Skeletal muscle satellite cell (primary cell): ENCODE data around the gene MFNG.

Experiments used
- H3K27me3 ChIP-seq: 2 replicates; pipeline ENCODE4 v1.7.0; 2013; ENCODE audit warnings: low read length; ENCODE audit not compliant: control insufficient read depth, insufficient read depth
- H3K36me3 ChIP-seq: 2 replicates; pipeline ENCODE4 v1.7.0; 2013; ENCODE audit warnings: mild to moderate bottlenecking, control low read depth, low read length; ENCODE audit not compliant: insufficient read depth
- H3K4me1 ChIP-seq: 2 replicates; pipeline ENCODE4 v1.7.0; 2013; ENCODE audit warnings: low read length; ENCODE audit not compliant: control insufficient read depth, insufficient read depth
- H3K4me2 ChIP-seq: 2 replicates; pipeline ENCODE4 v1.7.0; 2013; ENCODE audit warnings: mild to moderate bottlenecking, low read length
- H3K4me3 ChIP-seq: 2 replicates; pipeline ENCODE4 v1.7.0; 2013; ENCODE audit warnings: low read length
- H3K9ac ChIP-seq: 2 replicates; pipeline ENCODE4 v1.7.0; 2013; ENCODE audit warnings: mild to moderate bottlenecking, low read depth, low read length, moderate library complexity
- H3K9me3 ChIP-seq: replicated peaks from 2 replicates; pipeline ENCODE4 v1.7.0; 2013; ENCODE audit warnings: mild to moderate bottlenecking, control low read depth, low read length

MFNG gene

DNA sequence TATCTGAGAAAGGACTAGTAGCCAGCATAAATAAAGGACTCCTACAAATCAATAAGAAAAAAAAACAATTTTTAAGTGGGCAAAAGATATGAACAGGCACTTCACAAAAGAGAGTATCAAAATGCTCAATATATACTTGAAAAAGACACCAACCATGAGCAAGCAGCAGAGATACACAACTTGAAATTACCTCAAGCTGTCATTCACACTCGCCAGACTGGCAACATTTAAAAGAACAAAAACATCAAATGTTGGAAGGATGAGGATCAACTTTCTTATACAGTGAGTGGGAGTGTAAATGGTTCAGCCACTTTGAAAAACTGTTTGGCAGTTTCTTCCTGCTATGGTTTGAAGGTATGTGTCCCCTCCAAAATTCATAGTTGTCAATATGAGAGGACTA is 35.0 kb downstream of the MFNG start:
- Histone ChIP-seq H3K4me3 (no peak overlapping the region), H3K4me2 (no peak overlapping the region), H3K9me3 (no peaks in the 10 kb centered on the region), H3K4me1 (peaks cover 22% of the 10 kb centered on the region), H3K9ac (no peak overlapping the region), H3K36me3 (no peaks in the 10 kb centered on the region), H3K27me3 (peaks cover 4% of the 10 kb centered on the region)

DNA sequence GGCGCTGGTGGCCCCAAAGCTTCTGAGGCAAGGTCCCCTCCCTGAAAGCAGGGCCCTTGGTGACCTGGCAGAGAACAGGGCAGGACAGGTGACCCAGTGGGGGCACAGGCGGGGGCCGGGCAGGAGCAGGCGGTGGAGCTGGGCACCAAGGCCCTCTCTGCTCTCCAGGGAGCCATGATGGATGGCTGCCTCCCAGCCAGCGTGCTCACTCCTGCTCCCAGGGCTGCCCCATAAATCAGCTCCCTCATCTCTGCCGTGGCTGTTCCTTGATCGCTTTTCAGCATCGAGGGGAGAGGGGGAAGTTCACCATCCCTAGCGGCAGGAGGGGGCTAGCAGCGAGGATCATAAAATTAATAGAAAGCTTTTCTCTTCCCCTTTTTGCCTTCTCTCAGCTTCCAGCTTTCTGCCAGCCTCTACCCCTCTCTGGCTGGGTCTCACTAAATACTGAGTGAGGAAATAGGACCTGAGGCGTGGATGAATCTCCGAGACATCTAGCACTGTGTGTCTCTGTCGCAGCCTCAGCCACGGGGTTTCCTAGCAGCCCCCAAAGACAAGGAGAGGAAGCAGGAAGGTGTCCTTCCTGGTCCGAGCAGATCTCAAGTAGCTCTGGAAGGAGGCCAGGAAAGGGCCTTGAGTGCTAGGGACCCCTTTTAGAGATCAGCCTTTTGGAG is 36.7 kb downstream of the MFNG start:
- no peaks in the 10 kb centered on the region for H3K9me3 ChIP-seq

DNA sequence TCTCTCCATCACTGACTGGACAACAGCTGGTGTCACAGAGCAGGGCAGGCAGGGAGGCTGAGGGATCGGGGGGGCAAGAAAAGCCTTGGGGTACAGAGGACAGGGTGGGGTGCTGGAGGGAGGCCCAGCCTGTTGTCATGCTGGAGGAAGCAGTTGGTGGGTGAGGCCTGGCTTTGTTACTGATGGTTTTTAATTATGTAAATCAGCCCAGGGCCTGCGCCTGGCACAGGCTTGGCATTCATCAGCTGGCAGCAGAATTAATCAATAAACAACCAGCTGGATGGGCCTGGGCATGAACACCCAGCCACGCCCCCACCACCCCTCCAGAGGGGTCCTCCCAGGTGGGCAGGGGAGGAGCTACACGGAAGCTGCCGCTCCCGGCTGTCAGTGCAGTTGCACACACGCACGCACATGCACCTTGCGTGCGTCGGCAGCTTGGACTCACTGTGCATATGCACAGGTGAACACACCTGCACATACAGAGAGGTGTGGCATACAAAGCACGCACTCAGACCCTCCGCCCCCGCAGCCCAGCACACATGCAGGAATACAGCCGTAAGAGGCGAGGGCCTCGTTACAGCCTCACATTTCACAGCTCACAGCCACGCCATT is 37.6 kb downstream of the MFNG start:
- Histone ChIP-seq H3K9me3 (no peaks in the 10 kb centered on the region), H3K4me3 (no peak overlapping the region), H3K27me3 (peaks cover 12% of the 10 kb centered on the region), H3K9ac (no peak overlapping the region), H3K4me1 (no peaks in the 10 kb centered on the region), H3K36me3 (no peaks in the 10 kb centered on the region), H3K4me2 (no peak overlapping the region)

More for the DNA sequence above, 36.7 kb downstream of the MFNG start:
- Histone ChIP-seq H3K4me3 (no peak overlapping the region), H3K27me3 (peaks cover 5% of the 10 kb centered on the region), H3K9ac (no peak overlapping the region), H3K4me1 (peaks cover 4% of the 10 kb centered on the region), H3K4me2 (no peak overlapping the region), H3K36me3 (no peaks in the 10 kb centered on the region)

DNA sequence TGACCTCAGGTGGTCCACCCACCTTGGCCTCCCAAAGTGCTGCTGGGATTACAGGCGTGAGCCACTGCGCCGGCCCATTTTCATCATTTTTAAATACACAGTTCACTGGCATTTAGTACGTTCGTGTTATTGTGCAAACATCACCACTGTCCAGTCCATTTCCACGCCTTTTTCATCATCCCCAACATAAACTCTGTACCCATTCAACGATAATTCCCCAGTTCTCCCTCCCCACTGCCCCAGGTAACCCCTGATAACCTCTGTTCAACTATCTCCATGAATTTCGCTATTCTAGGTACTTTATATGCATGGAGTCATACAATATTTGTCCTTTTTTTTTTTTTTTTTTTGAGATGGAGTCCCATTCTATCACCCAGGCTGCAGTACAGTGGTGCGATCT is 40.7 kb downstream of the MFNG start:
- Histone ChIP-seq H3K4me1 (no peaks in the 10 kb centered on the region), H3K9ac (no peak overlapping the region), H3K36me3 (no peaks in the 10 kb centered on the region), H3K9me3 (peaks cover 3% of the 10 kb centered on the region), H3K27me3 (peaks cover 12% of the 10 kb centered on the region), H3K4me3 (no peak overlapping the region), H3K4me2 (no peak overlapping the region)

DNA sequence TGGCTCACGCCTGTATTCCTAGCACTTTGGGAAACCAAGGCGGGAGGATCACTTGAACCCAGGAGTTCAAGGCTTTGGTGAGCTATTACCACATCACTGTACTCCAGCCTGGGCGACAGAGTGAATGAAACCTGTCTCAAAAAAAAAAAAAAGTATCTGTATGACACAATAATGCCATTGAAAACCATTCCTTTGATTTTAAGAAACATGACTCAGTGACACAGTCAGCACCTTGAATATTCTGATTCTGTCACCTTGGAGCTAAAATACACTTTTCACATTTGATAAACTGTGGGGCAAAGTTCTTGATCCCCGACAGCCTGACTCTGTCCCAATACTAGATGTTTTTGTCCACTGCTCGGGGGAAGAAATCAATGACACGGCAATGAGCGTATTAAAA is 42.2 kb downstream of the MFNG start:
- H3K36me3 ChIP-seq = no peaks in the 10 kb centered on the region

DNA sequence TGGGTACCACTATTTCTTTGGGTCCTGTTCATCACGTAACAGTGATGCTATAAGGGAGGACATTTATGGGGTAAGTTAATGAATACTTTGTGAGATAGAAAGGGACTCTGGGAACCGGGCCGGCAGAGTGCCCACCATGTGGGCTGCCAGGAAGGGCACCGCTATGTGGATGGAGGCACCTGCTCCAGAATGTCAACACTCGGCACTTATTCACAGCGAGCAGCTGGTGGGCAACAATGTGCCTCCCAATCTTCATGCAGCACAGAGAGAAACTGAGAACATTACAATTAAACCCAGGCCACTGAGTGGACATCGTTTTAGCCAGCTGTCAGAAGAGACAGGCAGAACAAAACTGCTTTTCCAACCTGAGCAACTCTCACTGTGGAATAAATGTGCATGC is 43.1 kb downstream of the MFNG start:
- Histone ChIP-seq H3K27me3 (peaks cover 8% of the 10 kb centered on the region), H3K4me2 (peak overlapping the region; percentile 6), H3K4me3 (no peak overlapping the region), H3K36me3 (no peaks in the 10 kb centered on the region), H3K9ac (no peak overlapping the region), H3K4me1 (no peaks in the 10 kb centered on the region), H3K9me3 (peaks cover 3% of the 10 kb centered on the region)

More for the DNA sequence above, 42.2 kb downstream of the MFNG start:
- H3K4me3 ChIP-seq = no peak overlapping the region
- H3K9ac ChIP-seq = no peak overlapping the region
- peaks cover 11% of the 10 kb centered on the region for H3K27me3 ChIP-seq
- H3K9me3 ChIP-seq = peaks cover 3% of the 10 kb centered on the region
- no peaks in the 10 kb centered on the region for H3K4me1 ChIP-seq
- no peak overlapping the region for H3K4me2 ChIP-seq

DNA sequence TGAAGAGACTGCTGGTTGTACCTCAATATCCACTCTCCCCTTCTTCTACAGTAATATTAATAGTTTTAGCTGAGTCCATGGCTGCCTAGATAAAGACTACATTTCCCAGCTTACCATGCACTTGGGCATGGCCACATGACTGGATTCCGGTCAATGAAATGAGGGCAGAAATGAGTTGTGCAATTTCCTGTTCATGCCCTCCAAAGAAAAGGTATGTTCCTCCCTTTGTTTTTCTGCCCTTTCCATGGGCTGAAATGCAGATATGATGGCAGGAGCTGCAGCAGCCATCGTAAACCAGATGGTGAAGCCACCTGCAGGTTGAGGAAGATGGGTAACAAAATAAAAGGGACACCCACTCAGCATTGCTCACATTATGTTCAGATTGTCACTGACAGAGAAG is 43.6 kb downstream of the MFNG start:
- Histone ChIP-seq H3K9ac (no peak overlapping the region), H3K27me3 (peaks cover 8% of the 10 kb centered on the region), H3K4me2 (peak overlapping the region; percentile 6), H3K4me1 (no peaks in the 10 kb centered on the region), H3K36me3 (no peaks in the 10 kb centered on the region), H3K4me3 (no peak overlapping the region), H3K9me3 (peaks cover 3% of the 10 kb centered on the region)

DNA sequence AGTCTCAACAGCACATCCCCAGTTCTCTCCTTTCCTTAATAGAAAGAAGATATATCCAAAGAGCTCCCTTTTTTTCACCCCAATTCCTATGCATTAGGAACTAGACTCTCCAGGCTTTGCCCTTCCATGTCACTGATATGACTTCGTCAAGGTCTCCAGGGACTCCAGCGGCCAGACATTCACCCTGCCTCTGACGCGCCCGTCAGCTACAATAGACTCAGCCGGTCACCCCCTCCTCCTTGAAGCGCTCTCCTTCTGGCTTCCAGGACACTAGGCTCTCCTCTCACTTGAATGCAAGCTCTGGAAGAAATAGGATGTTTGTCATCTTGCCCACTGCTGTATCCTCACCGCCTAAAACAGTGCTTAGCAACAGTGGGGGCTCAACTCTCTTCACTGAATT is 44.0 kb downstream of the MFNG start:
- Histone ChIP-seq H3K9me3 (peaks cover 3% of the 10 kb centered on the region), H3K36me3 (no peaks in the 10 kb centered on the region), H3K27me3 (peaks cover 8% of the 10 kb centered on the region), H3K9ac (no peak overlapping the region), H3K4me1 (no peaks in the 10 kb centered on the region), H3K4me3 (no peak overlapping the region), H3K4me2 (no peak overlapping the region)

DNA sequence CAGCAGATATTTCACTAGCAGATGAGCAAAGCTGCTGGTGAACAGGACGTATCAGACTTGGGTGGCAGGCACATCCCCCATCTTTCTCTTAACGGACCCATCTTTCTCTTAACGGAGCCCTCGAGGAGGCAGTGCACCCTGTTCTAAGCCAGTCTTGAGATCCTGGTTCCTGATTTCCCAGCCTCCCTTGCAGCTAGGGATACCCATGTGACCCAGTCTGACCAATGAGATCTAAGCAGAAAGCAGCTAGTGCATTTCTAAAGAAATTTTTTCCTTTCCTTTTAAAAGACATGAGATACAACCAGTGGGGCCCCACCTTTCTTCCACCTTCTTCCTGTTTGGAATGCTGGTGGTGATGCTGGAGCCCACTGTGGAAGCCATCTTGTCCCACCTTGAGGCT is 45.3 kb downstream of the MFNG start:
- no peaks in the 10 kb centered on the region for H3K4me1 ChIP-seq
- no peak overlapping the region for H3K4me2 ChIP-seq
- H3K9me3 ChIP-seq = peaks cover 3% of the 10 kb centered on the region
- H3K27me3 ChIP-seq = peaks cover 8% of the 10 kb centered on the region
- H3K36me3 ChIP-seq = no peaks in the 10 kb centered on the region
- H3K4me3 ChIP-seq = no peak overlapping the region
- no peak overlapping the region for H3K9ac ChIP-seq

DNA sequence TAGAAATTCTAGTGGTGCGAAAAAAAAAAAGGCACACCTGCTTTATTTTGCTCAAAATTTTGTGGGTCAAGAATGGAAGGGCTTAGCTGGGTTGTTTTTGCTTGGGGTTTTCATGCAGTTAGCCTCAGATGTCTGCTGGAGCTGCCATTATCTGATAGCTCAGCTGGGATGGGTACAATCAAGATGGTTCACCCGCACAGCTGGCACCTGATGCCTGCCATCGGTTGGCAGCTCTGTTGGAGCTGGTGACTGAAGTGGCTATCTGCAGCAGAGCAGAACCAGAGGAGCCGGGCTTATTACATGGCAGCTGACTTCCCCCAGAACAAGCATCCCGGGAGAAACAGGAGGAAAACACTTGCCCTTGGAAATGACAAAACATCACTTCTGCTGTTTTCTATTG is 46.8 kb downstream of the MFNG start:
- H3K4me1 ChIP-seq = no peaks in the 10 kb centered on the region
- H3K27me3 ChIP-seq = peaks cover 5% of the 10 kb centered on the region
- no peak overlapping the region for H3K9ac ChIP-seq
- H3K9me3 ChIP-seq = peaks cover 3% of the 10 kb centered on the region
- no peaks in the 10 kb centered on the region for H3K36me3 ChIP-seq
- H3K4me2 ChIP-seq = no peak overlapping the region
- no peak overlapping the region for H3K4me3 ChIP-seq

DNA sequence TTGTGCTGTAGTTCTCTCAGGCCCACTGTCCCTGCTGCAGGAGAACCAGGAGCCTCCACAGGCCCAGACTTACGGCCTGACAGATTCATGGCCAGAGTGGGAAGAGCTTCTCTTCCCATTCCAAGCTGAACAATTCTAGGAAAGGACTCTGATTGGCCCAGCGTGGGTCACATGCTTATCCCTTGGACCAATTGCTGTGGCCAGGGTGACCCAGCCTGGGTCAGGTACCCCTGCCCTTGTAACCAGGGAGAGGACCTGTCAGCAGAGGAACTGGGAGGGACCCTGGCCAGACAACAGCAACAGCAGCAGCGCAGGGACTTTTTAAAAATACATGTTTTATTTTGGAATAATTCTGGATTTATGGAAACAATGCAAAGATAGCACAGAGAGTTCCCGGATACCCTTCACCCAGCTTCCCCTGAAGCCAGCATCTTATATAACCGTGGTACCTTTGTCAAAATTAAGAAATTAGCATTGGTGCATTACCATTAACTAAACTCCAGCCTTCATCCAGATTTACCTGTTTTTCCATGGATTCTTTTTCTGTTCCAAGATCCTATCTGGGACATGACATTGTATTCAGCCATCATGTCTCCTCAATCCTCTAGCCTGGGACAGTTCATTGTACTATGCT is 50.1 kb downstream of the MFNG start:
- H3K27me3 ChIP-seq = no peaks in the 10 kb centered on the region
- no peak overlapping the region for H3K4me3 ChIP-seq
- H3K9ac ChIP-seq = no peak overlapping the region
- H3K4me2 ChIP-seq = no peak overlapping the region
- H3K9me3 ChIP-seq = peaks cover 16% of the 10 kb centered on the region
- peaks cover 22% of the 10 kb centered on the region for H3K4me1 ChIP-seq
- H3K36me3 ChIP-seq = no peaks in the 10 kb centered on the region

DNA sequence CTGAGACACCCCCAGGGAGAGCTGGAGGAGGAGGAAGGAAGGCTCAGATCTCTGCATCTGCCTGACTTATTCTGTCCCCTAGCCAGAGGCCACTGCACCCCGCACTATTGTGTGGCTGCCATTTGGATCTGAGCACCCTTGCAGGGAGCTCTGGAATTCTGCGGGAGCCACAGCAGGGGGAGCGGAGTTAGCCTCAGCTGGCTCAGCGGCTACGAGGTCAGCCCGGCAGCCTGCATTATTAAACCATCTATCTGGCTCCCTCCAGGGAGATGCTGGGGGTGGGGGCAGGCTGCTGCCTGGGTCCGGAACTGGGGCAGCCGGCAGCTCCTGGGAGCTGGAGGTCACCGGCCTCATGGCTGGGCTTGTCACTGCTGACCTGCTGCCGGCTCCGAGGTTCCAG is 52.4 kb downstream of the MFNG start:
- Histone ChIP-seq H3K4me2 (no peak overlapping the region), H3K4me1 (peaks cover 33% of the 10 kb centered on the region), H3K9ac (no peak overlapping the region), H3K27me3 (no peaks in the 10 kb centered on the region), H3K36me3 (no peaks in the 10 kb centered on the region), H3K4me3 (no peak overlapping the region), H3K9me3 (peaks cover 13% of the 10 kb centered on the region)
